ENCODE measurements around the gene GLIPR1.
"Not testable (repeated sequence)": the region's sequence is repeated elsewhere in the genome, so short reads cannot be mapped to it uniquely, and the experiment has no call there.

GLIPR1 gene

DNA sequence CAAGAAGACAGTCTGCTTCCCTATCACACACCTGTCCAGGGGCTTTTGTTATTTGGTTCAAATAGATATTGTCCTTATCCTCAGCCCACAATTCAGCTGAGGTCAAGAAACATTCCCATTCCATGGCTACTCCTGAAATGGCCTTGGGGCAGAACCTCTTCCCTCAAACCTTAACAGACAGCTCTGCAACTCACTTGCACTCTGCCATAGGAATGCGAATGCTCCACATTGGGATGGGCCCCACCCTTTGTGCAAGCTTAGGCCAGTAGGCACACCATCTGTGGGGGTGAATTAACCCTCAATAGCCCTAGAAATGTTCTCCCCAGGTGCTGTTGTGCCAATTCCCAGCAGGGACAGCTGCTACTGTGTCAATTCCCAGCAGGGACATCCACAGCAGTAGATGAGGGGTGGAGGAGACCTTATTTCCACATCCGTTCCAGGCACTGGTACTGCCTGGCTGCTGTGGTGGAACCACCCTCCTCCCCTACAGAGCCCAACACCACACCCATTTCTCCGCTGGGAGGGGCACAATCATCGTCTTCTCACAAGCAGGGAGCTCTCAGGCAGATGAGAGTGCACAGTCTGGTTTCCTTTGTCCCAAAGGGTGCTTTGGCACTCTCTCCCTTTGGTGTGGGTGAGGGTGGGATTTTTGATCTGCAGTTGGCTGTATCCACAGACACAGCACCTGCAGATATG is 42.3 kb upstream of the GLIPR1 start:
- Histone ChIP-seq H3K4me2 (ENCODE audit: low read length) (no peak overlapping the region), H2AFZ (ENCODE audit: low read length) (no peak overlapping the region)
- TF ChIP-seq EZH2 (IDR thresholded peaks at IDR 0.05; ENCODE audit: borderline replicate concordance, low read length), result no peak
- TF ChIP-seq, protein P1, sequence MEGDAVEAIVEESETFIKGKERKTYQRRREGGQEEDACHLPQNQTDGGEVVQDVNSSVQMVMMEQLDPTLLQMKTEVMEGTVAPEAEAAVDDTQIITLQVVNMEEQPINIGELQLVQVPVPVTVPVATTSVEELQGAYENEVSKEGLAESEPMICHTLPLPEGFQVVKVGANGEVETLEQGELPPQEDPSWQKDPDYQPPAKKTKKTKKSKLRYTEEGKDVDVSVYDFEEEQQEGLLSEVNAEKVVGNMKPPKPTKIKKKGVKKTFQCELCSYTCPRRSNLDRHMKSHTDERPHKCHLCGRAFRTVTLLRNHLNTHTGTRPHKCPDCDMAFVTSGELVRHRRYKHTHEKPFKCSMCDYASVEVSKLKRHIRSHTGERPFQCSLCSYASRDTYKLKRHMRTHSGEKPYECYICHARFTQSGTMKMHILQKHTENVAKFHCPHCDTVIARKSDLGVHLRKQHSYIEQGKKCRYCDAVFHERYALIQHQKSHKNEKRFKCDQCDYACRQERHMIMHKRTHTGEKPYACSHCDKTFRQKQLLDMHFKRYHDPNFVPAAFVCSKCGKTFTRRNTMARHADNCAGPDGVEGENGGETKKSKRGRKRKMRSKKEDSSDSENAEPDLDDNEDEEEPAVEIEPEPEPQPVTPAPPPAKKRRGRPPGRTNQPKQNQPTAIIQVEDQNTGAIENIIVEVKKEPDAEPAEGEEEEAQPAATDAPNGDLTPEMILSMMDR (IDR thresholded peaks at IDR 0.05; ENCODE audit: low read length), result no peak

DNA sequence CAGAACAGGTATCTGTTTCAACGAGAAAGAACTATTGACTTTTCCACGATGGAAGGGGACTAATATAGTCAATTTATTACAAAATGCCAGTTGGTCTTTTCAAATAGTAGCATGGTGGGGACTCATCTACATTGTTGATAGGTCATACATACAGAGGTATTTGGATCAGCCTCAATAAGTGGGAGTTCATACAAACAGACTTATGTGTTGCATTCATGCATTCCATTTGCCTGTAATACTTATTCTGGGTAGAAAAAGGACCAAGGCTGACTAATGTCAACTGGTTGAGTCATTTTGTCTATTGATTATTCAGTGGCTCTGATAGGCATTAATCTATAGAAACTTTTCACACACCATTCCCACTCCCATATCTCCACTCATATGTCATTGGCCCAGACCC is 41.5 kb upstream of the GLIPR1 start:
- Histone ChIP-seq H3K27ac (ENCODE audit: low read depth, low read length, poor library complexity, severe bottlenecking) (no peak overlapping the region), H3K4me3 (ENCODE audit: low read depth, low read length, poor library complexity, severe bottlenecking) (no peak overlapping the region), H4K20me1 (ENCODE audit: insufficient read depth, low read length) (no peaks in the 10 kb centered on the region), H3K9me2 (ENCODE audit: low read depth, low read length) (no peaks in the 10 kb centered on the region), H3K9me3 (ENCODE audit: low read length) (no peaks in the 10 kb centered on the region), H3K36me3 (ENCODE audit: insufficient read depth, low read length) (no peaks in the 10 kb centered on the region), H3F3A (ENCODE audit: insufficient read depth, low read length) (no peaks in the 10 kb centered on the region), H3K27me3 (ENCODE audit: insufficient read depth, low read length) (no peaks in the 10 kb centered on the region), H3K4me2 (ENCODE audit: low read length) (no peak overlapping the region), H3K79me2 (ENCODE audit: insufficient read depth, low read length) (no peaks in the 10 kb centered on the region), H2AFZ (ENCODE audit: low read length) (no peak overlapping the region), H3K4me1 (ENCODE audit: insufficient read depth, low read length, severe bottlenecking) (no peaks in the 10 kb centered on the region), H3K9ac (ENCODE audit: low read length) (no peak overlapping the region)
- TF ChIP-seq, protein P1 (IDR thresholded peaks at IDR 0.05; ENCODE audit: low read length), result no peak
- no peak for TF ChIP-seq EZH2 (IDR thresholded peaks at IDR 0.05; ENCODE audit: borderline replicate concordance, low read length)

More for the DNA sequence above, 42.3 kb upstream of the GLIPR1 start:
- H3F3A ChIP-seq (ENCODE audit: insufficient read depth, low read length), result no peaks in the 10 kb centered on the region
- no peaks in the 10 kb centered on the region for H4K20me1 ChIP-seq (ENCODE audit: insufficient read depth, low read length)
- no peak overlapping the region for H3K4me3 ChIP-seq (ENCODE audit: low read depth, low read length, poor library complexity, severe bottlenecking)
- no peaks in the 10 kb centered on the region for H3K4me1 ChIP-seq (ENCODE audit: insufficient read depth, low read length, severe bottlenecking)
- no peaks in the 10 kb centered on the region for H3K27me3 ChIP-seq (ENCODE audit: insufficient read depth, low read length)
- H3K9ac ChIP-seq (ENCODE audit: low read length), result no peak overlapping the region
- no peaks in the 10 kb centered on the region for H3K36me3 ChIP-seq (ENCODE audit: insufficient read depth, low read length)
- H3K9me2 ChIP-seq (ENCODE audit: low read depth, low read length), result no peaks in the 10 kb centered on the region
- H3K27ac ChIP-seq (ENCODE audit: low read depth, low read length, poor library complexity, severe bottlenecking), result no peak overlapping the region
- H3K79me2 ChIP-seq (ENCODE audit: insufficient read depth, low read length), result no peaks in the 10 kb centered on the region
- H3K9me3 ChIP-seq (ENCODE audit: low read length), result no peaks in the 10 kb centered on the region

DNA sequence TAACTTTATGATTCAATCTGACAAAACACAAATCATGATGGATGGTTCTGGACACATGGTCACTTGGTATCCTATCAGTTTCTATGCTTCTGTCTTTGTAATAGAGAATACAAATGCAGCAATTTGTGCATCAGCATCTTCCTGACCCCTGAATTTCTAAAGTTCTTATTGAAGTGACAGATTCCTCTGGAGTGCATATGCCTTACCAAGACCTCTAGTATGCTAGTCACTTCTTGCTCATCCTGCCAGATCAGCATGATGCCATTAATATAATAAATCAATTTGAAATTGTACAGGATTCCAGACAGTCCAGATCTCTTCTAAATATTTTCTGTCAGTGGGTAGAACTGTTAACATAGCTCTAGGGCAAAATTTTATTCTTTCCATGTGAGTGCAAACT is 40.6 kb upstream of the GLIPR1 start:
- Histone ChIP-seq H3K4me1 (ENCODE audit: insufficient read depth, low read length, severe bottlenecking) (no peaks in the 10 kb centered on the region), H3K27me3 (ENCODE audit: insufficient read depth, low read length) (no peaks in the 10 kb centered on the region), H3K36me3 (ENCODE audit: insufficient read depth, low read length) (no peaks in the 10 kb centered on the region), H3K9me2 (ENCODE audit: low read depth, low read length) (no peaks in the 10 kb centered on the region), H4K20me1 (ENCODE audit: insufficient read depth, low read length) (no peaks in the 10 kb centered on the region), H3K4me2 (ENCODE audit: low read length) (no peak overlapping the region), H3K9me3 (ENCODE audit: low read length) (no peaks in the 10 kb centered on the region), H3K27ac (ENCODE audit: low read depth, low read length, poor library complexity, severe bottlenecking) (no peak overlapping the region), H3K4me3 (ENCODE audit: low read depth, low read length, poor library complexity, severe bottlenecking) (no peak overlapping the region), H2AFZ (ENCODE audit: low read length) (no peak overlapping the region), H3K79me2 (ENCODE audit: insufficient read depth, low read length) (no peaks in the 10 kb centered on the region), H3F3A (ENCODE audit: insufficient read depth, low read length) (no peaks in the 10 kb centered on the region), H3K9ac (ENCODE audit: low read length) (no peak overlapping the region)
- TF ChIP-seq EZH2 (IDR thresholded peaks at IDR 0.05; ENCODE audit: borderline replicate concordance, low read length), result no peak
- TF ChIP-seq, protein P1 (IDR thresholded peaks at IDR 0.05; ENCODE audit: low read length), result no peak

DNA sequence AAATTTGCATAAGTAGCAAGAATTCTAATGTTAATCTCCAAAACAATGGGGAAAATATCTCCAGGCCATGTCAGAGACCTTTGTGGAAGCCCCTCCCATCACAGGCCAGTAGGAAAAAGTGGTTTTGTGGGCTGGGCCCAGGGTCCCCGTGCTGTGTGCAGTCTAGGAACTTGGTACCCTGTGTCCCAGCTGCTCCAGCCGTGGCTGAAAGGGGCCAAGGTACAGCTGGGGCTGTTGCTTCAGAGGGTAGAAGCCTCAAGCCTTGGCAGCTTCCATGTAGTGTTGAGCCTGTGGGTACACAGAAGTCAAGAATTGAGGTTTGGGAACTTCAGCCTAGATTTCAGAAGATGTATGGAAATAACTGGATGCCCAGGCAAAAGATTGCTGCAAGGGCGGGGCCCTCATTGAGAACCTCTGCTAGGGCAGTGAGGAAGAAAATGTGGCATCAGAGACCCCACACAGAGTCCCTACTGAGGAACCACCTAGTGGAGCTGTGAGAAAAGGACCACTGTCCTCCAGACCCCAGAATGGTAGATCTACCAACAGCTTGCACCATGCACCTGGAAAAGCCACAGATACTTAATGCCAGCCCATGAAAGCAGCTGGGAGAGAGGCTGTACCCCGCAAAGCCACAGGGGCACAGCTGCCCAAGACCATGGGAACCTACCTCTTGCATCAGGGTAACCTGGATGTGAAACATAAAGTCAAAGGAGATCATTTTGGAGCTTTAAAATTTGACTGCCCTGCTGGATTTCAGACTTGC is 38.7 kb upstream of the GLIPR1 start:
- not testable (repeated sequence) for H3K4me3 ChIP-seq (ENCODE audit: low read depth, low read length, poor library complexity, severe bottlenecking); H3K4me1 ChIP-seq (ENCODE audit: insufficient read depth, low read length, severe bottlenecking); H3K9me2 ChIP-seq (ENCODE audit: low read depth, low read length); H4K20me1 ChIP-seq (ENCODE audit: insufficient read depth, low read length); H3K9me3 ChIP-seq (ENCODE audit: low read length); H3F3A ChIP-seq (ENCODE audit: insufficient read depth, low read length); H3K27ac ChIP-seq (ENCODE audit: low read depth, low read length, poor library complexity, severe bottlenecking); H3K36me3 ChIP-seq (ENCODE audit: insufficient read depth, low read length); H3K79me2 ChIP-seq (ENCODE audit: insufficient read depth, low read length); H3K4me2 ChIP-seq (ENCODE audit: low read length); H2AFZ ChIP-seq (ENCODE audit: low read length); H3K9ac ChIP-seq (ENCODE audit: low read length); H3K27me3 ChIP-seq (ENCODE audit: insufficient read depth, low read length)

DNA sequence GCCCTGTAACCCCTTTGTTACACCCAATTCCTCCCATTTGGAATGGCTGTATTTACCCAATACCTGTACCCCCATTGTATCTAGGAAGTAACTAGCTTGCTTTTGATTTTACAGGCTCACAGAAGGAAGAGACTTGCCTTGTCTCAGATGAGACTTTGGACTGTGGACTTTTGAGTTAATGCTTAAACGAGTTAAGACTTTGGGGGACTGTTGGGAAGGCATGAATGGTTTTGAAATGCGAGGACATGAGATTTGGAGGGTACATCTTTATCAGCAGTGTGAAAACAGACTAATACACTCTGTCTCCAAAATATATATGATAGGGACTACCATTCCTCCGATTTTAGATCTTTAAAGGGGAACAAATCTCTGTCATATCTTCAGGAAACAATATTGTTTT is 38.1 kb upstream of the GLIPR1 start:
- H3F3A ChIP-seq (ENCODE audit: insufficient read depth, low read length); H3K9me2 ChIP-seq (ENCODE audit: low read depth, low read length); H3K9me3 ChIP-seq (ENCODE audit: low read length); H3K4me1 ChIP-seq (ENCODE audit: insufficient read depth, low read length, severe bottlenecking); H4K20me1 ChIP-seq (ENCODE audit: insufficient read depth, low read length); H2AFZ ChIP-seq (ENCODE audit: low read length); H3K4me3 ChIP-seq (ENCODE audit: low read depth, low read length, poor library complexity, severe bottlenecking); H3K79me2 ChIP-seq (ENCODE audit: insufficient read depth, low read length); H3K9ac ChIP-seq (ENCODE audit: low read length); H3K4me2 ChIP-seq (ENCODE audit: low read length); H3K36me3 ChIP-seq (ENCODE audit: insufficient read depth, low read length); H3K27ac ChIP-seq (ENCODE audit: low read depth, low read length, poor library complexity, severe bottlenecking); H3K27me3 ChIP-seq (ENCODE audit: insufficient read depth, low read length): not testable (repeated sequence)
